HEK293 (cell line): ENCODE measurements around the gene DNAJB14.

Experiments used
- CTCF ChIA-PET: fragments of 350-600 bp; formaldehyde crosslinking; extraction: SDS; loops from one replicate; lab custom pipeline; 2021; ENCODE audit warnings: antibody characterized with exemption; lab: Yijun Ruan, JAX
- POLR2A ChIA-PET: fragments of 300-600 bp; formaldehyde crosslinking; extraction: SDS; loops from one replicate; lab custom pipeline; 2020; ENCODE audit warnings: antibody characterized with exemption, inconsistent platforms; lab: Yijun Ruan, JAX
- H3K27ac ChIP-seq: fragments of 200-500 bp; sonication (Bioruptor generic); 2 replicates; pipeline ENCODE4 v1.5.1; 2014; ENCODE audit warnings: low read depth, low read length, control low read depth, inconsistent platforms; ENCODE audit errors: extremely low read depth
- H3K36me3 ChIP-seq, 2 experiments: fragments of 200-500 bp in 1 of 2; sonication (Bioruptor generic) in 1 of 2; 1 replicate in 1 of 2; 2 replicates in 1 of 2; pipeline ENCODE4 v1.5.1; 2014 to 2017; ENCODE audit warnings: inconsistent platforms in 2 of 2, low read length in 2 of 2; ENCODE audit not compliant: control insufficient read depth in 2 of 2, insufficient read depth in 1 of 2
- H3K4me1 ChIP-seq: fragments of 200-500 bp; sonication (Bioruptor generic); 2 replicates; pipeline ENCODE4 v1.5.1; 2014; ENCODE audit warnings: mild to moderate bottlenecking, low read length, inconsistent platforms; ENCODE audit not compliant: control insufficient read depth, insufficient read depth
- H3K4me3 ChIP-seq: 2 replicates; pipeline ENCODE4 v1.5.1; 2011; ENCODE audit warnings: low read depth, mild to moderate bottlenecking, control low read depth, low read length, moderate library complexity
- H3K9me3 ChIP-seq: fragments of 200-500 bp; sonication (Bioruptor generic); 2 replicates; pipeline ENCODE4 v1.5.1; 2014; ENCODE audit warnings: low read depth, low read length, inconsistent platforms; ENCODE audit not compliant: control insufficient read depth, insufficient read depth
- AEBP2 ChIP-seq: fragments of 450-650 bp; formaldehyde crosslinking; IDR thresholded peaks from 2 replicates; pipeline ENCODE4 v1.5.1; 2016; ENCODE audit warnings: missing biosample characterization, missing genetic modification characterization, borderline replicate concordance
- GFI1B ChIP-seq: fragments of 450-650 bp; formaldehyde crosslinking; IDR thresholded peaks from 2 replicates; pipeline ENCODE4 v1.5.1; 2016; ENCODE audit warnings: missing biosample characterization, missing genetic modification characterization
- GLIS2 ChIP-seq: fragments of 450-650 bp; formaldehyde crosslinking; IDR thresholded peaks from 2 replicates; pipeline ENCODE4 v1.5.1; 2016; ENCODE audit warnings: missing biosample characterization, missing genetic modification characterization
- HOXD13 ChIP-seq: sonication (generic); formaldehyde crosslinking; IDR thresholded peaks from 2 replicates; pipeline ENCODE4 v1.8.0; 2022; ENCODE audit warnings: missing genetic modification reagents, borderline replicate concordance
- KLF8 ChIP-seq: fragments of 450-650 bp; formaldehyde crosslinking; IDR thresholded peaks from 2 replicates; pipeline ENCODE4 v1.5.1; 2016; ENCODE audit warnings: missing biosample characterization, missing genetic modification characterization
- KLF9 ChIP-seq: fragments of 450-650 bp; formaldehyde crosslinking; IDR thresholded peaks from 2 replicates; pipeline ENCODE4 v1.5.1; 2016; ENCODE audit warnings: missing biosample characterization, missing genetic modification characterization, low read depth
- PATZ1 ChIP-seq: fragments of 450-650 bp; formaldehyde crosslinking; IDR thresholded peaks from 2 replicates; pipeline ENCODE4 v1.5.1; 2016; ENCODE audit warnings: missing biosample characterization, missing genetic modification characterization
- SALL2 ChIP-seq: fragments of 450-650 bp; formaldehyde crosslinking; IDR thresholded peaks from 2 replicates; pipeline ENCODE4 v1.5.0; 2017; ENCODE audit warnings: missing biosample characterization, mild to moderate bottlenecking, missing genetic modification characterization, borderline replicate concordance
- SETDB1 ChIP-seq: IDR thresholded peaks from one replicate; pipeline ENCODE4 v1.6.1; 2017; ENCODE audit warnings: mild to moderate bottlenecking, low read length, moderate library complexity, mixed read lengths; ENCODE audit not compliant: insufficient read length
- TCF7L2 ChIP-seq: IDR thresholded peaks from 2 replicates; pipeline ENCODE4 v1.6.1; 2011; ENCODE audit warnings: low read depth, mild to moderate bottlenecking, inconsistent platforms, low read length, moderate library complexity, borderline replicate concordance
- ZFP41 ChIP-seq: fragments of 450-650 bp; formaldehyde crosslinking; IDR thresholded peaks from 2 replicates; pipeline ENCODE4 v1.5.1; 2016; ENCODE audit warnings: missing biosample characterization, missing genetic modification characterization, borderline replicate concordance
- ZNF112 ChIP-seq: fragments of 450-650 bp; formaldehyde crosslinking; IDR thresholded peaks from 2 replicates; pipeline ENCODE4 v1.5.0; 2017; ENCODE audit warnings: missing biosample characterization, missing genetic modification characterization
- ZNF138 ChIP-seq: fragments of 450-650 bp; formaldehyde crosslinking; IDR thresholded peaks from 2 replicates; pipeline ENCODE4 v1.5.1; 2016; ENCODE audit warnings: missing biosample characterization, missing genetic modification characterization, borderline replicate concordance
- ZNF16 ChIP-seq: fragments of 450-650 bp; formaldehyde crosslinking; IDR thresholded peaks from 2 replicates; pipeline ENCODE4 v1.5.1; 2016; ENCODE audit warnings: low read depth, missing biosample characterization, missing genetic modification characterization
- ZNF19 ChIP-seq: fragments of 450-650 bp; formaldehyde crosslinking; IDR thresholded peaks from 2 replicates; pipeline ENCODE4; 2016; ENCODE audit warnings: missing biosample characterization, missing genetic modification characterization, low read depth
- ZNF274 ChIP-seq, 2 experiments: fragments of 200-500 bp in 1 of 2; fragments of 450-650 bp in 1 of 2; sonication (Bioruptor generic) in 1 of 2; formaldehyde crosslinking in 1 of 2; IDR thresholded peaks; 2 replicates each; pipeline versions ENCODE4 v1.5.1 to v1.6.1; 2014 to 2016; ENCODE audit warnings: borderline replicate concordance in 1 of 2, inconsistent platforms in 1 of 2, low read length in 1 of 2, missing biosample characterization in 1 of 2, missing genetic modification characterization in 1 of 2
- ZNF391 ChIP-seq: fragments of 450-650 bp; formaldehyde crosslinking; IDR thresholded peaks from 2 replicates; pipeline ENCODE4 v1.5.1; 2016; ENCODE audit warnings: low read depth, missing biosample characterization, missing genetic modification characterization, borderline replicate concordance
- ZNF426 ChIP-seq: fragments of 450-650 bp; formaldehyde crosslinking; IDR thresholded peaks from 2 replicates; pipeline ENCODE4 v1.5.1; 2017; ENCODE audit warnings: missing biosample characterization, missing genetic modification characterization, mild to moderate bottlenecking, inconsistent platforms, moderate library complexity
- ZNF501 ChIP-seq: fragments of 450-650 bp; formaldehyde crosslinking; IDR thresholded peaks from 2 replicates; pipeline ENCODE4 v1.5.1; 2016; ENCODE audit warnings: missing biosample characterization, missing genetic modification characterization
- ZNF558 ChIP-seq: fragments of 450-650 bp; formaldehyde crosslinking; IDR thresholded peaks from 2 replicates; pipeline ENCODE4 v1.5.1; 2016; ENCODE audit warnings: missing biosample characterization, missing genetic modification characterization
- ZNF596 ChIP-seq: fragments of 450-650 bp; IDR thresholded peaks from 2 replicates; pipeline ENCODE4 v1.5.0; 2018; ENCODE audit warnings: missing biosample characterization, mild to moderate bottlenecking, missing genetic modification characterization, moderate library complexity
- ZNF624 ChIP-seq: fragments of 450-650 bp; formaldehyde crosslinking; IDR thresholded peaks from 2 replicates; pipeline ENCODE4 v1.5.1; 2017; ENCODE audit warnings: missing biosample characterization, missing genetic modification characterization
- ZNF670 ChIP-seq: fragments of 450-650 bp; formaldehyde crosslinking; IDR thresholded peaks from 2 replicates; pipeline ENCODE4 v1.5.1; 2016; ENCODE audit warnings: missing biosample characterization, missing genetic modification characterization, low read depth
- ZNF768 ChIP-seq: fragments of 450-650 bp; formaldehyde crosslinking; IDR thresholded peaks from 2 replicates; pipeline ENCODE4 v1.5.1; 2018; ENCODE audit warnings: missing biosample characterization, mild to moderate bottlenecking, missing genetic modification characterization
- ZNF785 ChIP-seq: fragments of 450-650 bp; formaldehyde crosslinking; IDR thresholded peaks from 2 replicates; pipeline ENCODE4 v1.5.1; 2016; ENCODE audit warnings: missing biosample characterization, missing genetic modification characterization
- ZSCAN16 ChIP-seq: fragments of 450-650 bp; formaldehyde crosslinking; IDR thresholded peaks from 2 replicates; pipeline ENCODE4 v1.5.1; 2016; ENCODE audit warnings: missing biosample characterization, missing genetic modification characterization
- TF ChIP-seq, protein P1 (sequence below): fragments of 450-650 bp; formaldehyde crosslinking; IDR thresholded peaks from 2 replicates; pipeline ENCODE4 v1.5.1; 2016; ENCODE audit warnings: missing biosample characterization, missing genetic modification characterization
- TF ChIP-seq, protein P2 (sequence below): fragments of 450-650 bp; formaldehyde crosslinking; IDR thresholded peaks from 2 replicates; pipeline ENCODE4 v1.5.1; 2016; ENCODE audit warnings: missing biosample characterization, missing genetic modification characterization

DNAJB14 gene

DNA sequence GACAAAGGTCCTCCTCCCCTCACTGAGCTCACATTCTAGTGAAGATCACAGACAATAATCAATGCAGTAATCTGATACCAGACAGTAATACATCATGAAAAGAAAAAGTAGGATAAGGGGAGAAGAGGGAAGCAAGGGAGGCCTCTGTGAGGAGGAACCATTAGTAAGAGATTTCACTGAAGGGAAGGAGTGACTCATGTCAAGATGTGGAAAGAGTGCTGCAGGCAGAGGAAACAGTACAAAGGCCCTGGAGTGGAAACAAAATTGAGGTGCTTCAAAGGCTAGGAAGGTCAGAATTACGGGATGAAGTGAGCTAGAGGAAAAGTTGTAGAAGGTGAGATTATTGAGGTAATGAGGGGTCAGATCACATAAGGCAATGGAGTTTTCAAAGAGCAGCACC lies 90.3 kb downstream of the DNAJB14 start (continued):
- TF ChIP-seq, protein P1, sequence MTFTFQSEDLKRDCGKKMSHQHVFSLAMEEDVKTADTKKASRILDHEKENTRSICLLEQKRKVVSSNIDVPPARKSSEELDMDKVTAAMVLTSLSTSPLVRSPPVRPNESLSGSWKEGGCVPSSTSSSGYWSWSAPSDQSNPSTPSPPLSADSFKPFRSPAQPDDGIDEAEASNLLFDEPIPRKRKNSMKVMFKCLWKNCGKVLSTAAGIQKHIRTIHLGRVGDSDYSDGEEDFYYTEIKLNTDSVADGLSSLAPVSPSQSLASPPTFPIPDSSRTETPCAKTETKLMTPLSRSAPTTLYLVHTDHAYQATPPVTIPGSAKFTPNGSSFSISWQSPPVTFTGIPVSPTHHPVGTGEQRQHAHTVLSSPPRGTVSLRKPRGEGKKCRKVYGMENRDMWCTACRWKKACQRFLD (tag by site-specific recombination): no peak
- TF ChIP-seq ZNF768 (tag by site-specific recombination) (no peak), HOXD13 (CRISPR knock-in tag) (no peak), ZNF670 (no peak), AEBP2 (tag by site-specific recombination) (no peak), ZNF558 (tag by site-specific recombination) (no peak), PATZ1 (tag by site-specific recombination) (no peak)
- TF ChIP-seq, protein P2, sequence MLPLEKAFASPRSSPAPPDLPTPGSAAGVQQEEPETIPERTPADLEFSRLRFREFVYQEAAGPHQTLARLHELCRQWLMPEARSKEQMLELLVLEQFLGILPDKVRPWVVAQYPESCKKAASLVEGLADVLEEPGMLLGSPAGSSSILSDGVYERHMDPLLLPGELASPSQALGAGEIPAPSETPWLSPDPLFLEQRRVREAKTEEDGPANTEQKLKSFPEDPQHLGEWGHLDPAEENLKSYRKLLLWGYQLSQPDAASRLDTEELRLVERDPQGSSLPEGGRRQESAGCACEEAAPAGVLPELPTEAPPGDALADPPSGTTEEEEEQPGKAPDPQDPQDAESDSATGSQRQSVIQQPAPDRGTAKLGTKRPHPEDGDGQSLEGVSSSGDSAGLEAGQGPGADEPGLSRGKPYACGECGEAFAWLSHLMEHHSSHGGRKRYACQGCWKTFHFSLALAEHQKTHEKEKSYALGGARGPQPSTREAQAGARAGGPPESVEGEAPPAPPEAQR (tag by site-specific recombination): no peak

DNA sequence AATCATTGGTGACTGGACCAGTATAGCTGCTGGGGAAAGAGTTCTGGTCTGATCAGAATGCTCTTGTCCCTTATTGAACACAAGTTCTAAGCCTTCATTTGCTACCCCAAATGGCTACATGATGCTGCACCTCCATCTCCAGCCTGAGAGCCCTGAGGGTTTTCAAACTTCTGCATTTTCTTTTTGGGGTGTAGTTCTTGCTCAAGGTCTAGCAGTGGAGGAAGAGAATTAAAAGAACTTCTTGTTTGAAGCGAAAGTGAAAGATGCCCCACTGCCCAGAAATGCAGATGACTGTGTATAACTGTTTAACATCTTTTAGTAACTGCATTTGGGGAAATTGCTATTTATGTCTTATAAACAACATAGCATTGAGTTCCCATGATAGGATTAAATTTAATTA lies 90.7 kb downstream of the DNAJB14 start:
- no peaks in the 10 kb centered on the region for H3K4me1 ChIP-seq
- no peaks in the 10 kb centered on the region for H3K9me3 ChIP-seq
- H3K4me3 ChIP-seq: no peak overlapping the region
- no peak overlapping the region for H3K27ac ChIP-seq
- ChIA-PET CTCF (no interaction called here), POLR2A (no interaction called here)
- H3K36me3 ChIP-seq: no peaks in the 10 kb centered on the region
- no peak for TF ChIP-seq ZNF391
- TF ChIP-seq SALL2 (tag by site-specific recombination): no peak
- TF ChIP-seq ZSCAN16 (tag by site-specific recombination): no peak
- TF ChIP-seq ZNF138: no peak
- TF ChIP-seq ZNF274 (IDR thresholded peaks at IDR 0.05; ENCODE audit: low read length): no peak
- no peak for TF ChIP-seq ZNF274 (tag by site-specific recombination; IDR thresholded peaks at IDR 0.05; ENCODE audit: borderline replicate concordance)
- TF ChIP-seq ZNF501: no peak
- no peak for TF ChIP-seq KLF8 (tag by site-specific recombination)

DNA sequence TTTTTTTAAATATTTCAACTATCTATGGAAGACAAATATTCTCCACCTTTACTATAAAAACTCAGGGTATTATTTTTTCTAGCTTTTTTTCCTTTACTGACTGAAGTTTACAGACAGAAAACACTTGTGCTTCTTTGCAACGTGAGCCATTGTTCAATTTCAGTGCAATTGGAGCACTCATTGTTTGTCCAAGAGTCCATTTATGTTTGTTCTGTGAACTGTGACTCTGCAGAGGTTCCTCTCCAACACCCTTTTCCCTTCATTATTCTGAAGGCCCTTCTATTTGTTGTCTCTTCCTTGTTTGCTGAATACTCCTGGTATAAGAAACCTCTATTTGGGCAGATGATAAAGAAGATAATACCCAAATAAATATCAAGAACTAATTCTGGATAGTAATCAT lies 92.4 kb downstream of the DNAJB14 start:
- no peaks in the 10 kb centered on the region for H3K4me1 ChIP-seq
- H3K36me3 ChIP-seq: no peaks in the 10 kb centered on the region
- no peaks in the 10 kb centered on the region for H3K9me3 ChIP-seq
- TF ChIP-seq ZNF785: no peak
- no peak for TF ChIP-seq SETDB1
- no peak for TF ChIP-seq GFI1B (tag by site-specific recombination)
- no peak for TF ChIP-seq GLIS2
- TF ChIP-seq ZNF426 (tag by site-specific recombination): no peak
- TF ChIP-seq ZFP41 (tag by site-specific recombination): no peak
- TF ChIP-seq TCF7L2: no peak
- no peak for TF ChIP-seq ZNF112 (tag by site-specific recombination)
- no peak for TF ChIP-seq ZNF19 (tag by site-specific recombination)
- no peak for TF ChIP-seq KLF9 (tag by site-specific recombination)
- TF ChIP-seq ZNF16 (tag by site-specific recombination): no peak
- no peak for TF ChIP-seq ZNF596
- no peak for TF ChIP-seq ZNF624 (tag by site-specific recombination)
- TF ChIP-seq, all 188 proteins: peak for 0
- Histone ChIP-seq H3K27ac (no peak overlapping the region), H3K4me3 (no peak overlapping the region)
- POLR2A ChIA-PET: no interaction called here
- CTCF ChIA-PET: no interaction called here
